ENCODE data around the gene SORBS1.

The SORBS1 gene

DNA sequence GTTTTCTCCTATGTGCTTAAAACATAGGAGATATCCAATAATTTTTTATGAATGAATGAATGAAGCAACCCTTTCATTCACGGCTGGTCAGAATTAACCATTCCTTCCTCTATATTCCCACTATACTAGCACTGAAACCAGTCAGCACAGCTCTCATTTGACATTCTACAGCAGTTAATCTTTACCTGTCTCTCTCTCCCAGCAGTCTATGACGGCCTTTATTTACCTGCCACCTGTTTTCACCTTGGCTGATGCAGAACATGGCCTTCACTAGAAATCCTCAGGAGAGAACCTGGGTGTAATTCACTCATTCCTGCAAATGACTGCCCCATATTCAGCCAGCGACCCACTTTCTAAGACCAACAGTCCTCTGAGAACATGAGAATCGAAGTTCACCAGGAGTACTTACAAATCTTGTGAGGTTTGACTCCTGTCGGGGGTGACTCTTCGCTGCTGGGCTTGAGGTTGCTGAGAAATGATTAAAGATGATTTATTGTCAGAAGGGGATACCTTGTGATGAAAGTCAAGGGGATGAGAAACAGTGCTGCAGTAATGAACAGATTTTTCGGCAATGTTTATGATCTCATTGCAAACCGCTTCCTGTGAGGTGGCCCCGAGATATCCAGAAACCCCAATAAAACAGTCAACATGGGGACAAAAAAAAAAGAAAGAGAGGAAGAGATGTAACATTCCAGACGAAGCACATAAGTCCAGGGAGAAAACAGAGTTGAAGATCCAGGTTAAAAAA is 239.4 kb downstream of the SORBS1 start:
- in situ Hi-C loops (cut with MboI; ENCODE audit: low pct_unique_long_range_greater_than_20kb, low sequenced_read_pairs, unreplicated experiment), result no loop called here
- no peak for DNase-seq (ENCODE audit: low spot score)
- TF ChIP-seq, protein P1, sequence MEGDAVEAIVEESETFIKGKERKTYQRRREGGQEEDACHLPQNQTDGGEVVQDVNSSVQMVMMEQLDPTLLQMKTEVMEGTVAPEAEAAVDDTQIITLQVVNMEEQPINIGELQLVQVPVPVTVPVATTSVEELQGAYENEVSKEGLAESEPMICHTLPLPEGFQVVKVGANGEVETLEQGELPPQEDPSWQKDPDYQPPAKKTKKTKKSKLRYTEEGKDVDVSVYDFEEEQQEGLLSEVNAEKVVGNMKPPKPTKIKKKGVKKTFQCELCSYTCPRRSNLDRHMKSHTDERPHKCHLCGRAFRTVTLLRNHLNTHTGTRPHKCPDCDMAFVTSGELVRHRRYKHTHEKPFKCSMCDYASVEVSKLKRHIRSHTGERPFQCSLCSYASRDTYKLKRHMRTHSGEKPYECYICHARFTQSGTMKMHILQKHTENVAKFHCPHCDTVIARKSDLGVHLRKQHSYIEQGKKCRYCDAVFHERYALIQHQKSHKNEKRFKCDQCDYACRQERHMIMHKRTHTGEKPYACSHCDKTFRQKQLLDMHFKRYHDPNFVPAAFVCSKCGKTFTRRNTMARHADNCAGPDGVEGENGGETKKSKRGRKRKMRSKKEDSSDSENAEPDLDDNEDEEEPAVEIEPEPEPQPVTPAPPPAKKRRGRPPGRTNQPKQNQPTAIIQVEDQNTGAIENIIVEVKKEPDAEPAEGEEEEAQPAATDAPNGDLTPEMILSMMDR (IDR thresholded peaks at IDR 0.05; ENCODE audit: extremely low read depth, insufficient read depth, missing control alignments), result no peak

- no peak for DNase-seq (ENCODE audit: low spot score)
- in situ Hi-C loops (cut with MboI; ENCODE audit: low pct_unique_long_range_greater_than_20kb, low sequenced_read_pairs, unreplicated experiment), result no loop called here
- TF ChIP-seq, protein P1 (IDR thresholded peaks at IDR 0.05; ENCODE audit: extremely low read depth, insufficient read depth, missing control alignments), result no peak
Observed at GRCh38 chr10:95319239-95319638, 241.9 kb downstream of the SORBS1 start.

- in situ Hi-C loops (cut with MboI; ENCODE audit: low pct_unique_long_range_greater_than_20kb, low sequenced_read_pairs, unreplicated experiment), result no loop called here
- no peak for DNase-seq (ENCODE audit: low spot score)
- TF ChIP-seq, protein P1 (IDR thresholded peaks at IDR 0.05; ENCODE audit: extremely low read depth, insufficient read depth, missing control alignments), result no peak
Observed at GRCh38 chr10:95315509-95315908, 245.7 kb downstream of the SORBS1 start.

DNA sequence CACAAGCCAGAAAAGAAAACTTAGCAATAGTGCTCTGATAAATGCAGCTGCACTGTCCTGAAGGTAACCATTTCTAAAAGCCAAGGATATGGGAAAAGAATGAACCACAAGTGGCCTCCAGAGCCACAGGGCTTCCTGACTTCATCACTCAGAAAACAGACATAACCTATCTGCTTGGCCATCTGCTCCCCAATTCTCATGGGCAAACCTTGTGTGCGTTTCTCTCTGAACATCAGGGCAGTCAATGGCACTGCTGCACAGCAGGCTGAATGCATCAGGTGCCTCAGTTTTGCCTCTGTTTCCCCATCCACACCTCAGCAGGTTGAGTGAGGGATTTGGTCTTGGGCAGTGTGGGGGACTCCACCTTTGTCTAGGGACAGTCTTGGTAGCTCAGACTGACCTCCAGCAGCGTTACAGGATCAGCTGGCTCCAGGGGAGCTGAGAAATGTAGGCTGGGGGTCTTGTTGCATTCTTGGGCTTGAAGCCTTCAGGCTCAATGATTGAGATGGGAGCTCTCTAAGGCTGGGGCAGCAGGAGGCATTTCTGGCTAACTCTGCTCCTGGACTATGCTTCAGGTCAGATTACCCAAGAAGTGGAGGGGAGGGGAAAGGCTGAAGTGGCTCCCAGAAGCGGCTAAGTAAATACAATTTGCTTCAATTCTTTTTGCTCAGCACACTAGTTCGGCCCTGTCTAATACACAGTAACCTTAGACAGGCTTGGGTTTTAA is 246.8 kb downstream of the SORBS1 start:
- no peak for DNase-seq (ENCODE audit: low spot score)
- in situ Hi-C loops (cut with MboI; ENCODE audit: low pct_unique_long_range_greater_than_20kb, low sequenced_read_pairs, unreplicated experiment), result no loop called here
- TF ChIP-seq, protein P1 (IDR thresholded peaks at IDR 0.05; ENCODE audit: extremely low read depth, insufficient read depth, missing control alignments), result no peak

- in situ Hi-C loops (cut with MboI; ENCODE audit: low pct_unique_long_range_greater_than_20kb, low sequenced_read_pairs, unreplicated experiment), result no loop called here
- no peak for DNase-seq (ENCODE audit: low spot score)
- TF ChIP-seq, protein P1 (IDR thresholded peaks at IDR 0.05; ENCODE audit: extremely low read depth, insufficient read depth, missing control alignments), result no peak
Observed at GRCh38 chr10:95312986-95313495, 248.1 kb downstream of the SORBS1 start.

GRCh38 chr10:95312257-95312656 is 248.9 kb downstream of the SORBS1 start:
- TF ChIP-seq, protein P1 (IDR thresholded peaks at IDR 0.05; ENCODE audit: extremely low read depth, insufficient read depth, missing control alignments), result no peak
- no peak for DNase-seq (ENCODE audit: low spot score)
- in situ Hi-C loops (cut with MboI; ENCODE audit: low pct_unique_long_range_greater_than_20kb, low sequenced_read_pairs, unreplicated experiment), result no loop called here

All from GM13977 (cell line).